HCT116 (cell line): ENCODE measurements around the gene SSH2. TPM values are rescaled to one million over a fixed set of nuclear protein-coding genes. Genes with fewer than 3 reads are reported as not detected.
A peak's percentile ranks its signal among the peaks of the same experiment; 100 is the strongest.

Experiments used
- ATAC-seq: fragments of 200-7000 bp; cut with Tn5 transposase; 2 replicates; pipeline ENCODE4 v1.9.1; 2020; ENCODE audit warnings: mild to moderate bottlenecking, moderate library complexity
- BruUV-seq: library from RNA; stranded (reverse); fragments of 400-500 nt; replicated peaks from 2 replicates; lab custom pipeline; 2021; lab: Mats Ljungman, UMichigan
- CTCF ChIA-PET: fragments of 300-600 bp; sonication (Branson Sonifier 250); formaldehyde crosslinking; loops from one replicate; lab custom pipeline; 2021; ENCODE audit warnings: antibody characterized with exemption; lab: Charles Lee
- POLR2A ChIA-PET: fragments of 300-600, 350-600 bp; sonication (Branson Sonifier 250); formaldehyde crosslinking; loops from one replicate; lab custom pipeline; 2021; ENCODE audit warnings: antibody characterized with exemption; lab: Charles Lee
- RAD21 ChIA-PET, 2 experiments: fragments of 300-600 bp; sonication (Branson Sonifier 250); formaldehyde crosslinking; loops; one replicate each; lab custom pipeline; 2023; ENCODE audit warnings: low total read pairs in 2 of 2; ENCODE audit not compliant: uncharacterized antibody in 2 of 2, unreplicated experiment in 2 of 2, low non-redundant PET in 1 of 2; lab: Charles Lee
- DNase-seq: peaks from one replicate; pipeline ENCODE4 v3.0.0-alpha.2; 2010; ENCODE audit warnings: low read depth, low spot score
- H2AFZ ChIP-seq: fragments of 200-600 bp; shearing (Covaris generic), sonication (generic); 2 replicates; pipeline ENCODE4 v1.6.1; 2017; ENCODE audit warnings: low read depth, mixed run types, mixed read lengths, antibody characterized with exemption, low read length; ENCODE audit not compliant: poor library complexity, severe bottlenecking
- H3K27ac ChIP-seq: 2 replicates; pipeline ENCODE4 v1.5.1; 2012; ENCODE audit warnings: low read depth, low read length
- H3K27me3 ChIP-seq: fragments of 200-600 bp; sonication (generic); 2 replicates; pipeline ENCODE4 v1.6.1; 2016; ENCODE audit warnings: mixed run types, low read length, mixed read lengths; ENCODE audit not compliant: insufficient read depth
- H3K36me3 ChIP-seq, 2 experiments: fragments of 200-500 bp in 1 of 2; fragments of 200-600 bp in 1 of 2; sonication (Bioruptor generic) in 1 of 2; sonication (generic) in 1 of 2; 2 replicates each; pipeline versions ENCODE4 v1.5.1 to v1.6.1; 2014 to 2016; ENCODE audit warnings: low read length in 2 of 2, inconsistent platforms in 1 of 2, mixed read lengths in 1 of 2, mixed run types in 1 of 2; ENCODE audit not compliant: insufficient read depth in 2 of 2, control insufficient read depth in 1 of 2
- H3K4me1 ChIP-seq, 2 experiments: fragments of 200-600 bp in 1 of 2; sonication (generic) in 1 of 2; 2 replicates each; pipeline versions ENCODE4 v1.5.1 to v1.6.1; 2012 to 2017; ENCODE audit warnings: low read length in 2 of 2, inconsistent platforms in 1 of 2, mild to moderate bottlenecking in 1 of 2, mixed read lengths in 1 of 2, mixed run types in 1 of 2, moderate library complexity in 1 of 2; ENCODE audit not compliant: insufficient read depth in 2 of 2, control insufficient read depth in 1 of 2
- H3K4me2 ChIP-seq: fragments of 200-600 bp; sonication (generic); 2 replicates; pipeline ENCODE4 v1.6.1; 2017; ENCODE audit warnings: mixed run types, low read length, mixed read lengths
- H3K4me3 ChIP-seq, 2 experiments: fragments of 200-600 bp in 1 of 2; sonication (generic) in 1 of 2; replicated peaks in 1 of 2; 2 replicates each; pipeline ENCODE4 v1.5.1; 2011 to 2016; ENCODE audit warnings: low read length in 2 of 2, control low read depth in 1 of 2, low read depth in 1 of 2, mild to moderate bottlenecking in 1 of 2, mixed read lengths in 1 of 2, mixed run types in 1 of 2
- H3K79me2 ChIP-seq: fragments of 200-600 bp; sonication (generic); 2 replicates; pipeline ENCODE4 v1.6.1; 2017; ENCODE audit warnings: mild to moderate bottlenecking, mixed run types, low read length, moderate library complexity, mixed read lengths; ENCODE audit not compliant: insufficient read depth
- H3K9ac ChIP-seq: fragments of 200-600 bp; sonication (generic); 2 replicates; pipeline ENCODE4 v1.6.1; 2016; ENCODE audit warnings: low read length, mixed read lengths
- H3K9me2 ChIP-seq: fragments of 200-600 bp; sonication (generic), shearing (Covaris generic); 2 replicates; pipeline ENCODE4 v1.6.1; 2017; ENCODE audit warnings: mixed run types, mild to moderate bottlenecking, moderate library complexity; ENCODE audit not compliant: insufficient read depth
- H3K9me3 ChIP-seq, 2 experiments: fragments of 200-500 bp in 1 of 2; fragments of 200-600 bp in 1 of 2; sonication (Bioruptor generic) in 1 of 2; sonication (generic) in 1 of 2; 2 replicates each; pipeline ENCODE4 v1.6.1; 2014 to 2017; ENCODE audit warnings: low read length in 2 of 2, mixed read lengths in 2 of 2, inconsistent platforms in 1 of 2, low read depth in 1 of 2, mild to moderate bottlenecking in 1 of 2, mixed run types in 1 of 2, moderate library complexity in 1 of 2; ENCODE audit not compliant: control insufficient read depth in 1 of 2, insufficient read depth in 1 of 2
- H4K20me1 ChIP-seq: fragments of 200-600 bp; sonication (generic), shearing (Covaris generic); 2 replicates; pipeline ENCODE4 v1.6.1; 2017; ENCODE audit warnings: mixed run types, mild to moderate bottlenecking, moderate library complexity; ENCODE audit not compliant: insufficient read depth
- CBX3 ChIP-seq: IDR thresholded peaks from 2 replicates; pipeline ENCODE4 v1.6.1; 2012; ENCODE audit warnings: low read depth
- CTCF ChIP-seq, 3 experiments: fragments of 200-600 bp in 1 of 3; sonication (generic) in 1 of 3; IDR thresholded peaks in 2 of 3; conservative IDR thresholded peaks in 1 of 3; 2 replicates each; pipeline ENCODE4 v1.5.1; 2012 to 2017; ENCODE audit warnings: low read depth in 2 of 3, low read length in 2 of 3, antibody characterized with exemption in 1 of 3, borderline replicate concordance in 1 of 3, control low read depth in 1 of 3, mild to moderate bottlenecking in 1 of 3, mixed read lengths in 1 of 3, mixed run types in 1 of 3, moderate library complexity in 1 of 3; ENCODE audit not compliant: insufficient read depth in 1 of 3
- EZH2 ChIP-seq: fragments of 200-600 bp; sonication (generic); IDR thresholded peaks from 2 replicates; pipeline ENCODE4 v1.6.1; 2017; ENCODE audit warnings: antibody characterized with exemption, mixed run types
- REST ChIP-seq: IDR thresholded peaks from 2 replicates; pipeline ENCODE4 v1.6.1; 2012; ENCODE audit warnings: low read depth
- SIN3A ChIP-seq: IDR thresholded peaks from 2 replicates; pipeline ENCODE4 v1.6.1; 2012; ENCODE audit warnings: low read depth
- SP1 ChIP-seq: IDR thresholded peaks from 2 replicates; pipeline ENCODE4 v1.6.1; 2012; ENCODE audit warnings: low read depth
- intact Hi-C: fragments of 100-400 bp; cut with micrococcal nuclease; formaldehyde crosslinking; loops from 2 replicates; pipeline ENCODE4 v1.10.0; 2022
- total RNA-seq: library from RNA; stranded (reverse); gene quantifications from one replicate; pipeline ENCODE4 v1.2.1, GENCODE V29; 2021; ENCODE audit not compliant: unreplicated experiment
- TF ChIP-seq, protein P1 (sequence below): IDR thresholded peaks from 2 replicates; pipeline ENCODE4 v1.6.1; 2012

The SSH2 gene
- total RNA-seq, 1 experiment from 2014 or later, result 17.0 TPM

DNA sequence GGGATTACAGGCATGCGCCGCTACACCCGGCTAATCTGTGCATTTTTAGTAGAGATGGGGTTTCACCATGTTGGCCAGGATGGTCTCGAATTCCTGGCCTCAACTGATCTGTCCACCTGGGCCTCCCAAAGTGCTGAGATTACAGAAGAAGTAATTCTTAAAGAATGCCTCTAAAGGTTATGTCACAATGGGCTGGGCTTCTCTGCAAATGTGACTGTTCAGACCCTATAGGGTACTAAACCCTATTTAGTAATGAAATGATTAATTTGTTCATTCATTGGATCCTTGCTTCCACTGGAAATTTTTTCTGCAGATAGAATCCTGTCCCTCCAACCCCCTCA is 198.5 kb downstream of the SSH2 start:
- no peaks in the 10 kb centered on the region for H3K9me2 ChIP-seq
- intact Hi-C loops, result no loop called here
- peaks cover 5 to 39% of the 10 kb centered on the region in 2 experiments for H3K4me1 ChIP-seq
- no peak overlapping the region for H2AFZ ChIP-seq
- H3K4me2 ChIP-seq, result peak overlapping the region; percentile 49
- DNase-seq (no peak), ATAC-seq (no peak)
- no peaks in the 10 kb centered on the region for H4K20me1 ChIP-seq
- H3K4me3 ChIP-seq, result no peak overlapping the region
- H3K27ac ChIP-seq, result no peak overlapping the region
- H3K36me3 ChIP-seq, result 0 out of 4 replicates have a peak, but pooled peaks cover 0 to 5% of the 10 kb centered on the region in 2 experiments
- BruUV-seq, result no TSS peak
- peaks cover 0 to 8% of the 10 kb centered on the region in 2 experiments; a peak in 1 of 4 replicates for H3K9me3 ChIP-seq
- CTCF ChIA-PET, result no interaction called here
- H3K9ac ChIP-seq, result peak overlapping the region; percentile 39; the same call in 1 of the 2 replicates
- no peaks in the 10 kb centered on the region for H3K27me3 ChIP-seq
- RAD21 ChIA-PET, result no interaction called here
- TF ChIP-seq REST (no peak), CTCF (IDR thresholded peaks at IDR 0.05 in 2 of 3, conservative IDR thresholded peaks at IDR 0.05 in 1 of 3; ENCODE audit: borderline replicate concordance in 1 of 3, insufficient read depth in 1 of 3, low read depth in 2 of 3, low read length in 2 of 3) (no peak), CBX3 (no peak), EZH2 (no peak), SIN3A (no peak), SP1 (no peak)
- TF ChIP-seq, protein P1, sequence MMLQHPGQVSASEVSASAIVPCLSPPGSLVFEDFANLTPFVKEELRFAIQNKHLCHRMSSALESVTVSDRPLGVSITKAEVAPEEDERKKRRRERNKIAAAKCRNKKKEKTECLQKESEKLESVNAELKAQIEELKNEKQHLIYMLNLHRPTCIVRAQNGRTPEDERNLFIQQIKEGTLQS, result no peak
- POLR2A ChIA-PET, result no interaction called here
- H3K79me2 ChIP-seq, result no peaks in the 10 kb centered on the region
